Sigmoid colon (tissue), 4 donors: ENCODE results near the gene LIMD2.

Experiments
- CTCF ChIP-seq, 4 experiments: fragments of 450-650 bp in 3 of 4; fragments of 200-600 bp in 1 of 4; IDR thresholded peaks; one replicate each; pipeline ENCODE4 v1.5.1; 2016 to 2019; ENCODE audit warnings: antibody characterized with exemption in 4 of 4, mild to moderate bottlenecking in 3 of 4, moderate library complexity in 2 of 4
- EP300 ChIP-seq, 4 donors: sonication (generic); formaldehyde crosslinking; IDR thresholded peaks; one replicate each; pipeline ENCODE4 v1.6.1; 2017; ENCODE audit warnings: antibody characterized with exemption in 4 of 4
- POLR2A ChIP-seq, 2 donors: fragments of 450-650 bp; IDR thresholded peaks; one replicate each; pipeline ENCODE4 v1.6.1; 2016; ENCODE audit warnings: antibody characterized with exemption in 2 of 2, mild to moderate bottlenecking in 2 of 2, moderate library complexity in 2 of 2
- POLR2AphosphoS5 ChIP-seq, 4 donors: sonication (generic); formaldehyde crosslinking; IDR thresholded peaks; one replicate each; pipeline ENCODE4 v1.6.1; 2017; ENCODE audit warnings: antibody characterized with exemption in 4 of 4

- TF ChIP-seq CTCF (IDR thresholded peaks at IDR 0.05) (no peak), POLR2A (IDR thresholded peaks at IDR 0.05) (no peak), EP300 (IDR thresholded peaks at IDR 0.05) (no peak), POLR2AphosphoS5 (IDR thresholded peaks at IDR 0.05) (no peak)
Measured at GRCh38 chr17:63703029-63703428, 3.1 kb upstream of the LIMD2 start.
